C1 segment of cervical spinal cord (tissue), 14 donors: Measurements from ENCODE around the gene RPGR.

Experiments used
- DNase-seq, 14 donors: peaks; one replicate each; lab custom pipeline; 2025; lab: John Stamatoyannopoulos, UW

RPGR gene

DNA sequence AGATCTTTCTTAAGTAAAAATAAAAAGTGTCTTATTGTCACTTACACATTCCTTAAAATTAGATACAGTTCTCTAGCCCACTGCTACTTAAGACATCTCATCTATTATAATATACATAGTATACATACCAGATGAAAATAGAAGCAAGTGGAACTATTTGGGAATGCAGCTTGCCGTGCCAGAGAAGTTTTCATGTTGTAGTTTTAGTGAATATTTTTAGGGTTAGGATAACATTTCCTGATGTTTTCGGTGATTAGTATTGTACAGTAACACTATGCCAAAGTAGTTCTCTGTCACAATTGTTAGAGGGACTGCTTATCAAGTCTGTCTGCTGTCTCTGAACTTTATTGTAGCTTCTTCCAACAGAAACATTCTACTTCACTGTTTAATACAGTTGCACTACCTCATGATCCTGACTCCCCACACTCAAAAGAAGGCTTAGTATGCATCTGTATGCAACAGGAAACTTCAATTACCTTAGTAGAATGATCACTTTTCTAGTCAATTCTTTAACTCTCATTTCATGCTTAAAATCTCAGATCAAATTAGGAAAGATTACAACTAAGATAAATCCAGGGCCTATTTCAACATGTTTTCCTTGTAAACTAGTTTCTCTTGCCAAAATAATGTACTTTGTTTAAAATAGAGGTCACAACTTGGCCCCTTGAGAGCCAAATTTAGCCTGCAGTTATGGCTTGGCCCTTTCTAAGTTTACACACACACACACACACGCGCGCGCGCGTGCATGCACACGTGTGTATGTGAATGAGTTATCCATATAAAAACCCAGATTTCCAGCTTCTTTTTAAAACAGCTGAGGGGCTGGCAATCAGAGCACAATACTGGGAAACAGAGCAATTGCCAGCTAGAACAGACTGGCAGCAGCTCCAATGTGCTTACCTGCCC is 64.3 kb downstream of the RPGR start:
- no peak for DNase-seq

DNA sequence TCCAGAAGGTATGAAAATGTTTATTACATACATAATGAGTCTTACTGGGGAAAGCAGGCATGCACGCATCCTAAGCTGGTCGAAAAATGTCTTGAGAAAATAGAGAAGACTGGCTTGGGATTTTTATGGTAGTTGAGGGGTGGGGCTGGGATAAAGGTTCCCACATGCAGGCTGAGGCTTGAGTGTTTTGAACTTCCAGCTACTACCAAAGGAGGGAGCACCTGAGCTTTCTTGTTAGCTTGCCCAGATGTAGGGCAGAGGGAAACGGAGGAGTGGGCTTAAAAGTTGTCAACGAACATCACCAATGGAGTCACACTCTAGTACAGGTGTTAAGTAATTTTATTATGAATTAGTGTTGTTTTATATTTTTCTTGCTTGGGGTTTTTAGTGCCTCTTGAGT is 67.1 kb downstream of the RPGR start:
- no peak for DNase-seq

GRCh38 chrX:38256019-38256418 is 71.3 kb downstream of the RPGR start:
- DNase-seq: no peak

GRCh38 chrX:38249965-38250364 is 77.3 kb downstream of the RPGR start:
- no peak for DNase-seq

- DNase-seq: no peak
Observed at GRCh38 chrX:38247051-38247450, 80.3 kb downstream of the RPGR start.

DNA sequence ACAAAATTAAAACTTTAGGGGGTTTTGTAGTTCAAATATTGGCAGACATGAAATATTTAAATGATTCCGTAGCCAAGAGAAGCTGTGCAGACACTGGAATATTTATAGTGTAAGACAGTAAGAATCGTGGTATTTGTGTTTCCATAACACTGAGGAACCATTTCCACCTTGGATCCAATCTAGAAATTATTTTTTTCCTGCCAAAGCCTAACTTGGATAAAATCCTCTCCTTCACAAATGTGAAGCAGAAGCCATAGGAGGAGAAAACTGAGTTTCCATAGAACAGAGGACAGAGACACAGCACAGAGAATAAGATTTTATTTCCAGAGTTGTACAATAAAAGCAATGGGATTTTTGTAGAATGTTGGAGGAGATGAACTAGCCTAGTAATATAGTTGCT is 86.8 kb downstream of the RPGR start:
- no peak for DNase-seq

GRCh38 chrX:38236901-38237615 is 90.3 kb downstream of the RPGR start:
- DNase-seq: no peak

DNA sequence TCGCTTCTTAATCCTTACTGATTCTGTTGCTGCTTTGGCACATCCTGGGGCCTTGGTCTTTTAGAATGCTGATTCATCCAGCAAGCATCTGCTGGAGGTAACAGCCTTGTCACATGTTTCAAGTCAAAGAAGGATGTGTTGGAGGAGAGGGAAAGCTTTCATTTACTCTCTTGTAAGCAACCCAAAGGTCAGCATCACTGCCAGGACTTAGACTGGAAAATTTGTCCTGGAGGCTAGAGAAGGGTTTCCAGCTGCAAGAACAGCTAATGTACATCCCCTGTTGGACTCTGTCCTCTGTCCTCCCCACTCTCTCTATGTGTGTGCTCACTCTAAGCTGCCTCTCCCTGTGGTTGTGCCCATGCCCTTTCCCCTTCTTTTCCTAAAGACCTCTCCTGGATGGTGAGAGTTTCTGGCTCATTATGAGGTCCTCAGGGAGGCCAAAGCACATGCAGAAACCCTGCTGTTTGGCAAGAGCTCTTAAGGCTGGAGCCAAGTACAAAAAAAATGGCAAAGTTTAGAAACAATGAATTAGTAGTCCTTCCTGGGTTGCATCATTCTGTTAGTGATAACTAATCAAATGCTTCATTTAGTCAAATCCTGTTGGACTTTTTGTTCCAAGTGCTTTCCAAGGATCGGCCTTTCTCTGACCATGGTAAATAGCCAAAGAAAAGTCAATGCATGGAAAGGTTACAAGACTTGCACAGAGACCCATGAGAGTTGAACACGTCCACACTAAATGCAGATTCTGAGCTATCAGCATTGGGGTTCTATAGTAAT is 93.2 kb downstream of the RPGR start:
- DNase-seq: no peak

DNA sequence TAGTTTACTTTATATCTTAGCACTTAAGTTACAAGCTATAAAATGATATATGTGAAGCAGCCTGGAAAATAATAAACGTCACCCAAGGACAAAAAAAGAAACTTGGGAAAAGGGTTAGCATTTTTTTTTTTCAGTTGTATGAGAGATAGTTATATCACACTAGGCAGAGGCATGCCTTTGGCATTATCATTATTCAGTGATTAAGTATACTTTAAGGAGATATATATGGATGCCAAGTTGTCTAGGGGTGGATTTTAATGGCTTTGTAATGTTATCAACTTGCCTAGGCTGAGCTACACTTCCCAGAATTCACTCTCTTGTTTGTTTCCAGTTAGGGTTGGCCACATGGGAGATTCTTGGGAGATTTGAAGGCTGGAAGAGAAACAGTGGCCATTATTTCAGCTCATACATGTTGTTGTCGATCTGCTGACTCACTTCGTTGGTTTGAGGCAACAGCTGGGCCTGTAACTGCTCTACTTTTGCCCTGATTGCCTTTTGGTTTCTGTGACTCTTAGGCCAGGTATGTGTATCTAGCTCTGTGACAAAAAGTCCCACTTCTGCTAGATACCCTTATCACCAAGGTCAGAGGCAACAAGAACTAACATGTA is 95.1 kb downstream of the RPGR start:
- DNase-seq: no peak

GRCh38 chrX:38225093-38225492 is 102.2 kb downstream of the RPGR start:
- no peak for DNase-seq

- no peak for DNase-seq
Observed at GRCh38 chrX:38224160-38224559, 103.1 kb downstream of the RPGR start.

GRCh38 chrX:38221391-38221929 is 105.8 kb downstream of the RPGR start:
- no peak for DNase-seq

DNA sequence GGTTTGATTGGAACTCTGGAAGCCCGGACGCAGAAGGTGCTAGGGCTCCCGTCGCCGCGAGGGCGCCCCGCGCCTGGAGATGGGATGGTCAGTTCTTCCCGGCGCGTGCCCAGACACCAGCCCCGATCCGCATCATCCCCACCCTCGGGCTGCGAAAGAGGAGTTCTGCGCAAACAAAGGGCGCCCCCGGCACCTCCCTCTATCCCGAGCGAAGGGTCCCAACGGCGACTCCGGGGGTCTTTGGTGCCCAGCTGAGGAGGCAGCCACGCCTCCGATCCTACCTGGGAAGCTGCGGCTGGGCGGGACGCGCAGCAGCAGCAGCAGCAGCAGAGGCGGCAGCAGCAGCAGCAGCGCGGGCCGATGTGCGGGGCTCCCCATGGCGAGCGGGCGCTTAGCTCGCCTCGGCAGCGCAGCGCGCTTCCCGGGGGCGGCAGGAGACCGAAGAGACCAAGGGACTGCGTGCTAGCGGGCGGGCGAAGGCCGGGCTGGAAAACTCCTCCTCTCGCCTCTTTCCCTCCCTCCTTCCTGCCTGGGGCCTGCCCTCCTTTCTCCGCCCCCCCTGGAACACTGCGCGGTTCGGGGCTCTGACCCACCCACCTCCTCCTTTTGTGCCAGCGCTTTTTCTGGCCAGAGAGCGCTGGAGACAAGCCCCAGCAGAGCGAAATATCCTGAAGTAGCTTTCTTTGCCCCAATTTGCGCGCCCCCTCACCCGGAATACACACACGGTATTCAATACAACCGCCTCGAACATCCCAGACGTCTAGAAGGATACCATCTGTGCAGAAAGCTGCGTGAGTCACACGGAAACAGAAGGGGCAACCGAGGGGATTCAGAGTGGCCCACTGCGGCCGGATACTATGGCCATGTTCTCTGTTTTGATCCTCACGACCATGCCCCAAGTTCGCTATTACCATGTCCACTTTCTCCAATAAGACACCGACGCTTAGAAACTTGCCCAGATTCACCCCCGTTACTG is 106.6 kb downstream of the RPGR start, which contains the start of gene SRPX:
Gene SRPX, minus strand, starts transcription at position 457 of the 976 bp plus-strand sequence. Its CDS starts 79 bp downstream, at position 378.
- DNase-seq: peak in 4 of 14 donors; percentile 5 to 36 (median 22)

- peak in 3 of 14 donors; percentile 4 to 26 (median 15) for DNase-seq
Observed at GRCh38 chrX:38220024-38220414, 107.3 kb downstream of the RPGR start.
